Kasumi-1 (cell line): ENCODE data around the gene KLHDC4.
"Not testable (repeated sequence)": the region's sequence is repeated elsewhere in the genome, so short reads cannot be mapped to it uniquely, and the experiment has no call there.

ENCODE experiments used
- DNase-seq, 2 experiments: peaks; one replicate each; lab custom pipeline; 2025; lab: John Stamatoyannopoulos, UW

Gene KLHDC4

DNA sequence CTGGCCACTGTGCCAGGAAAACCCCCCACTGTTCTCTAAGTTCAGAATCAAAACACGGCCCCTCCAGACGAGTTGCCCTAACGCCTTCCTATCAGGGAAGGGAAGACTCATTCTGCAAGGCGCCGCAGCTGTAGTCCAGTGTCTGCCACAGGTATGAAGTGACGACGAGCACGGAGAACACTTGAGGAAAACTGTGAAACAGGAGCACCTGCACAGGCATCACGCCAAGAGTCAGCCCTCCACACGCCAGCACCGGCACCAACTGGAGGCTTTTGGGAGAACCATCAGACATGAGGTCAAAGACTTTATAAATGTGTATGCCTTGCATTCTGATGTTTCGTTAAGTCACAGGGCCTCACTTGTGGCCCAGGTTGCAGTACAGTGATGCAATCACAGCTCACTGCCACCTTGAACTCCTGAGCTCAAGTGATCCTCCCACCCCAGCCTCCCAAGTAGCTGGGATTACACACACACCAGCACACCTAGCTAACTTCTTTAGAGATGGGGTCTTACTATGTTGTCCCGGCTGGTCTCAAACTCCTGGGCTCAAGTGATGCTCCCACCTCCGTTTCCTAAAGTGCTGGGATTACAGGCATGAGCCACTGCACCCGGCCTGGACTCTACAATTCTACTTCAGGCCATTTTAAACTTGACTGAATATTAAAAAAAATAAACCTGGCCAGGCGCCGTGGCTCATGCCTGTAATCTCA lies 22.9 kb downstream of the KLHDC4 start:
- no peak for DNase-seq

DNA sequence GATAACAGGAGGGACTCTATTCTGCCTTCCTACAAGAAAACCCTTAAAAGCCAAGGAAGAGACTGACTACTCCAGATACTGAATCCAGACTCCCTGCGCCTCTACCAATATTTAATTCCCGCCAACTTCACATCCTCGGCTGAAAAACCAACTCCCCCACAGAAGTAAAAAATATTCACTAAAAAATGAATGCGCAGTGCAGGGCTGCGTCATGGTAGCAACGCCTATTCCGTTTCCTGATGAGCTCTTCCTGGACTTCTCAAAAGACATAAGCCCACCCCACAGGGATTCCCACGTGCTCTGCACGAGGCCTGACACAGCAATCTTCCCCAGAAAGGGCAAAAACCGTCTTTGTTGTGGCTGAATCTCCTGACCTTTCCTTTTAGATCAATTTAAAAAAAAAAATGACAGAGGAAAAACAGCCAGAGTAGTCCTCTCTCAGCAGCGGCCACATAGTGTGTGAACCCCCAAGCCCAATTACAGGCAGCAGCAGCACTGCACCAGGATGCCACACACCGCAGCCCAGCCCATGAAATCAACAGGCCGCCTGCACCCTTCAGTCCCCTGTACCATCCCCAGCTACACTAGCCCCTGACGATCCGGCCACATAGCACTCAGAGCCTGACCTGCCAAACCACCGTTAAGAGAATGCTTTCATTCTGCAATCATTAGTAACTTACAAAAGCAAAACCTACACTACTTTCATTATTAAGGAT lies 23.9 kb downstream of the KLHDC4 start:
- no peak for DNase-seq

DNA sequence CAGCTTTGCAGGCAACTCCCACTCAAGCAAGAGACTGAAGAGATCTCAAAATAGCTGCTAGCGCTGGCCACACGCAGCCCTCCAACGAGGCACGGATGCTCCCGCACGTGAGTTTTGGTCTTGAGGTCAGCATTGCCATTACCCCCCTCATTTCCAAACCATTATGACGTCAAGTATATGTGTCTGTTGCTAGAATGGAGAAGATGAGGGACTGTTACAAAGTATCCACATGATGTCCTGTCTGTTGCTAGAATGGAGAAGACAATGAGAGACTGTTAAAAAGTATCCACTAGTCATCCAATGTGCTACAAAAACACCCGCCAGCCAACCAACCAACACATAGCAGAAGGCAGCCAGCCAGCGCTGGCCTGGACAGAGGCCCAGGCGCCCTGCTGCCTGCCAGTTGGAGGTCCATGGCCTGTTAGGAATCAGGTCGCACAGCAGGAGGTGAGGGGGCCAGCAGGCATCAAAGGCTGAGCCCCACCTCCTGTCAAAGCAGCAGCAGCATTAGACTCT lies 24.8 kb downstream of the KLHDC4 start:
- DNase-seq = no peak

DNA sequence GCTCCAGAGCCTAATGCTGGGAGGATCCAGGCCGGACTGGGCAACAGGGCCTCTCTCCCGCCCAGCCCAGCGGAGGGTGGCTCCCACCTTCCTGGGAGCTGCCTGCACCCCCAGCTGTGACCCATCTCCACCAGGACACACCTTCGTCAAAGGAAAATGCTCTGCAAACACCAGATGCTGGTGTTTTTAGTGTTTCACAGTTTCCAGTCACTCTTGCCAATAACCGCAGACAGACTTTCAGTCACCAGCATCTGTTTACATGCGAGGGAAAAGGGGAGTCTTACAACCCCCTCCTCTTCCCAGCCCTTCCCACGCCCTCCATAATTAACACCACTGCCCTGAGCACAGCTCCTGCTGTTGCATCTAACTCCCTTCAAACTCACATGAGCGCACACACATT lies 25.3 kb downstream of the KLHDC4 start:
- DNase-seq = no peak

DNA sequence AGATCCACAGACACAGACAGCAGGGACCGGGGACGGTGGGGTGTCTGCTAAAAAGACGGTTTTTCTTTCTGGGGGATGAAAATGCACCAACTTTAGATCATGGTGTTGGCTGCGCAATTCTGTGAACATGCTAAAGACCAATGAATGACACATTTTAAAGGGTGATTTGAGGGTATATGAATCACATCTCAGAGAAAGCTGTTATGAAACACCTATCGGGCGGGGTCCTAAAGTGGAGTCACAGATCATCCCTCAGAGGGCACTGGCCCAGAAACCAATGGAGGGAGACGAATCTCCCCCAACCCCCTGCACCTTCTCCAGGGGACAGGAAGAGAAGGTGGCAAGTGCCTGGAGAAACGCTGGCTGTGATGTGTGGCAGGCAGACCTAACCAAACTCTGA lies 26.0 kb downstream of the KLHDC4 start:
- no peak for DNase-seq

DNA sequence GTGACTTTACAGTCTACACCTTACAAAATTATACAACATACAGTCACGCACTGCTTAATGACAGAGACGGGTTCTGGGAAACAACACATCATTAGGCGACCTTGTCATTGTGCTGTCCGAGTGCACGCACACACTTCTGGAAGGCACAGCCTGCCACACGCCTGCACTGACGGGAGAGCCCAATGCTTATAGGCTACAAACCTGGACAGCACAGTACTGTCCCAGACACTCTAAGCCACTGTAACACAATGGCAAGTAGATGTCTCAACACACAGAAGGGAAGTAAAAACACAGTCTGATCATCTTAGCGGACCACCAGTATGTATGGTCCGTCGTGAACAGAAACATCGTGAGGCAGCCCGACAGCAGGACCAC lies 29.8 kb downstream of the KLHDC4 start:
- no peak for DNase-seq

DNA sequence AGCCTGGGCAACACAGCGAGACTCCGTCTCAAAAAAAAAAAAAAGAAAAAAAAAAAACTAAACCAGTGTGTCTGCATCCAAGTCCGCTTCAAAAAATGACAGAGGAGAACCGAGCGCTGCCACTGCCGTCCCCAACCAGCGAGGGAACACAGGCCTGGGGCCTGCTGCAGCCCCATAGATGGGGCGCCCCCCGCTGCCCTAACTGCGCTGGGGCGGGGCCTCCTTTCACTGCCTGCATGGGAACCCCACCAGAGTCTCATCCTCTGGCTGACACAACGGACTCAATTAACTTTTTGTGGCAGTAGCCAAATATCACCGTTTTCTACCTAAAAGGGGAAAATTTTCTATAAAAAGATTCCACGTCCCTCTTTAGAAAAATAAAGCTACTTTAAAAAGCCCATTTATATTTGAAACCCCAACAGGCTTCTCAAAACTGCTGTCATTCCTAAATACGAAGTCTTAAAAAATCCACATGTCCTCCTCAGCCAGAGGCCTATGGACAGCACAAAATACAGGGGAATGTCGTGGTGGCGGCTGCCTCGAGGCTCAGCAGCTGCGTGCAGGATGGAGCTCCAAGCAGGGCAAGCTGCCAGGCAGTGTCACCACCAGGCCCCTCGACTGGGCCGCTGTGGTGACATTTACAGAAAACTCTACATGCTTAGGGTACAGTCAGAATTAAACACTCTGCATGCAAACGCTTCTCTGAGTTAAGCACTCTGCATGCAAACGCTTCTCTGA lies 30.3 kb downstream of the KLHDC4 start:
- no peak for DNase-seq

DNA sequence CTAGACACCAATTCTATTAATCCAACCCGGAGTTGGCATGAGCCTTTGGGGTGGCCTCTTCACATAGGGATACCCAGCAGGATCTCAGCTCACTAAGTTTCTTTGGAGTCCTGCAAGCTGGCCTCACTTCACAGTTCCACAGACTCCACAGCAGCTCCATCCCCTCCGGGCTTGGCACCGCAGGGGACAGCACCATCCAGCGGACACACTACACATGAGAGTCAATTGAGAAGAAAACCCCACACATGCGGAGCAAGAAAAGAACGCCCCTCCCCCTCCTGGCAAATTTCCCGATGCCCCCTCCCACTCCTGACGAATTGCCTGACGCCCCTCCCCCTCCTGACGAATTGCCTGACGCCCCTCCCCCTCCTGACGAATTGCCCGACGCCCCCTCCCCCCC lies 31.1 kb downstream of the KLHDC4 start:
- DNase-seq = no peak

DNA sequence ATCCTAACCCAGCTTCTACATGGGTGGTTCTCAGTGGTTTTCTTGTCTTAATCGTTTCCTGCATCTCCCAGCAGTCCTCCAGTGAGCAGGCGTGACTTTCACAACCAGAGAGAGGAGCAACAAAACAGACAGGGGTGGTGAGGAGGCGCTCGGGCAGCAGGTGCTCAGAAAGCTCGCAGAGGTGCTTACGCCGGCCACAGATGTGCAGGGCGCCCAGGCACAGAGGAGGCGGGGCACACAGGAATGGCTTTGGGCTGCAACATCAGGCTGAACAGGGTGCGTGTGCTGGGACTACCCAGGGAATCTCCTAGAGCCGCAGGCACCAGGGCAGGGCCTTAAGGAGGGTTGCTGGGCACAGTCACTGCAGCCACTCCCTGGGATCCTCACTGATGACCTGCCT lies 32.6 kb downstream of the KLHDC4 start:
- no peak for DNase-seq

DNA sequence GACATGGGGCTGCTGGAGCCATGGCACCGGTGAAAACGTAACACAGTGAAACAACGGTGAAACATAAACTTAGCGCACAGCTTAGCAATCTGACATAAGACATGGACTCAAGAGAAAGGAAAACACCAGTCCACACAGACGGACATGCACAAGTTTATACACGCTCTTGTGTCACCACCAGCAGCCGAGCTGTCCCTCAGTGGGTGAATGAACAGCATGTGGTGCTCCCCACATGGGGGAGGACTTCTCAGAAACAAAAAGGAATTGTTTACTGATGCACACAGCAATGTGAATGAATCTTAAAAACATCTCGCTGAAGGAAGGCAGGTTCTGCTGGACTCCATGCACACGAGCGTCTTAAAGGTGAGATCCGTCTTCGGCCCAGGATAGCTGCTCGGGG lies 34.2 kb downstream of the KLHDC4 start:
- no peak for DNase-seq

DNA sequence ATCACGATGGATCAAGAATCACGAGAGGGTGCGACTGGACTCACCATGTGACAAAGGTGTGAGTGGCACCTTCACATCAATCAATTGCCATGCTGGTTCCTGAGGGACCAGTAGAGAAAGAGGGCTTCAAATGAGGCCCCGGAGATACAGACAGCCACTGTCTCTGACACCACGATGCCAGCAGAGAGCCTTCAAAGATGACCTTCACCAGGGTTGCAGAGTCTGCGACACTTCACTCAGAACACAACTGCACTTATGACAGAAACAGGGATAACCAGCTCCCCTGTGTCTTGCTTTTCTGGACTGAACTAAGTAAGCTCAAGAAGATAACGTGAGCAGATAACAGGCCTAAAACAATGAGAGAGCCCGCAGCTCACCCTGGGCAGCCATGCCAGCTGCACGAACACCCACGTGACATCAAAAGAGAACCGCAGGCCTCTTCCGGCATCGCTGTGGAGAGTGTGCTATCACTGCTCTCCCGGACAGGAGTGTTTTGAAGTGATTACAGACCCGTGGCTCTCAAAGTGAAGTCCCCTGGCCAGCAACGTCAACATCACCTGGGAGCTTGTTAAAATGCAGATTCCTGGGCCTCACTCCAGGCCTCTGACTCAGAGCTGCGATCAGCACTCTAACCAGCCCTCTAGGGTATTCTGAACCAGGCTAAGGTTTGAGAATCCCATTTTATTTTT lies 36.4 kb downstream of the KLHDC4 start:
- no peak for DNase-seq

DNA sequence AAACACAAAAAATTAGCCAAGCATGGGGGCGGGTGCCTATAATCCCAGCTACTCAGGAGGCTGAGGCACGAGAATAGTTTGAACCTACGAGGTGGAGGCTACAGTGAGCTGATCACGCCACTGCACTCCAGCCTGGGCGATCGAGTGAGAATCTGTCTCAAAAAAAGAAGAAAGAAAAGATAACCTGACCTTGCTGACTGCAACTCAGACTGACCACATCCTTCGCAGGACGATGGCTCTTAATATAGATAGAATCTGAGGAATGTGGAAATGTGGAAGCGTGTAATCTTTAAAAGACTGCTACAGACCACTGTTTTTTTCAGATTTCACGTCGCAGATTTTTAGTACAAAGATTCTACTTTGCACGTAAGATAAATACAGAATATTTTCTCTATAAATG lies 37.8 kb downstream of the KLHDC4 start:
- DNase-seq = no peak

DNA sequence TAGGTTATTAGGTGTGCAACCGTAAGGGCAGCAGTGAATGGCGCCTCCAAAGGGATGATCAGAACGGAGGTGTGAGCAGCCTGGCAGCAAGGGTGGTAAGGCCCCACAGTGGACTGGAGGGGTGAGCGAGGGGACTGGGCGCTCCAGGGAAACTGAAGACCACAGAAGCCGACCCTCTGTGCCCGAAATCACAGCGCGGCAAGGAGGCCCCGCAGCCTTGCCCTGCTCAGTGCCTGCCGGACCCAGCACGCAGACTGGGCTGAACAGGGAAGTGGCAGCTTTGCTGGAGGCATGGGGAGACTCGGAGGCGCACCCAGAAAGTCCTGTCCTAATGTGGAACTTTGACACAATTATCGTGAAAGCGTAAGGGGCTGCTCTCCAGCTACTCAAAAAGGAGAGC lies 38.4 kb downstream of the KLHDC4 start:
- no peak for DNase-seq

DNA sequence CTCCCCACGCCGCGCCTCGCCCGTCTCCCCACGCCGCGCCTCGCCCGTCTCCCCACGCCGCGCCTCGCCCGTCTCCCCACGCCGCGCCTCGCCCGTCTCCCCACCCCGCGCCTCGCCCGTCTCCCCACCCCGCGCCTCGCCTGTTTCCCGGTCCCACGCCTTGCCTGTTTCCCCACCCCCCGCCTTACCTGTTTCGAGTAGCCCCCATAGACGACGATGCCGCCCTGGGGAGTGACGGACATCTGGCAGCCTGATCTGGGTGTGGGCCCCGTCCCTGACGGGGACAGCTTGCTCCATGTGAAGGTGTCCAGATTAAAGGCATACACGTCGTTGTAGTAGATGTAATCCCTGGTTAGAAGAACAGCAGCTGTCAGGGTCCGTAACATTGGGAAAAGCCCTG lies 39.2 kb downstream of the KLHDC4 start:
- DNase-seq = not testable (repeated sequence)

DNA sequence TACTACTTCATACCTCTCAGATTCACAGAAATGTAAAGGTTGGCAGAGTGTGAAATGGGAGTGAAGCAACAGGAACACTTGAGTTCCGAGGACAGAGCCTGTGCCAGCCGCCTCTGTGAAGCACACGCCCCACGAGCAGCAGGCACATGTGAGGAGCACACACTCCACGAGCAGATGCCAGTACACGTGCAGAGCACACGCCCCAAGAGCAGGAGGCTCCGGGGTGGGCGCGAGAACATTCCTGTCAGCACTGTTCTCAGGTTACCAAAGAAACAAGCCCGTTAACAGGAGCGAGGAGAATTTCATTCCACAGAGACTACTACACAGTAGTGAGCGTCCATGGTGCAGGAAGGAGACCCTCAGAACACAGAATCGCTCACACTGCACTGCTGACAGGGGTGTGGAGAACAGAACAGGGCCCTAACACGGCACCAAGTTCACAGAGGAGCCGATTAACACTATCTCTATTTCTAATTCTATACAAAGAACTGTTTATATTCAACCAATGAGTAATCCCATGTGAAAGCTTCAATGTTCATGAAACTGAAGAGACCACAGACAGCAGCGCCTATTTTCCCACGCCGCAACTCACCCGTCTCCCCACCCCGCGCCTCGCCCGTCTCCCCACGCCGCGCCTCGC lies 40.1 kb downstream of the KLHDC4 start:
- no peak for DNase-seq

DNA sequence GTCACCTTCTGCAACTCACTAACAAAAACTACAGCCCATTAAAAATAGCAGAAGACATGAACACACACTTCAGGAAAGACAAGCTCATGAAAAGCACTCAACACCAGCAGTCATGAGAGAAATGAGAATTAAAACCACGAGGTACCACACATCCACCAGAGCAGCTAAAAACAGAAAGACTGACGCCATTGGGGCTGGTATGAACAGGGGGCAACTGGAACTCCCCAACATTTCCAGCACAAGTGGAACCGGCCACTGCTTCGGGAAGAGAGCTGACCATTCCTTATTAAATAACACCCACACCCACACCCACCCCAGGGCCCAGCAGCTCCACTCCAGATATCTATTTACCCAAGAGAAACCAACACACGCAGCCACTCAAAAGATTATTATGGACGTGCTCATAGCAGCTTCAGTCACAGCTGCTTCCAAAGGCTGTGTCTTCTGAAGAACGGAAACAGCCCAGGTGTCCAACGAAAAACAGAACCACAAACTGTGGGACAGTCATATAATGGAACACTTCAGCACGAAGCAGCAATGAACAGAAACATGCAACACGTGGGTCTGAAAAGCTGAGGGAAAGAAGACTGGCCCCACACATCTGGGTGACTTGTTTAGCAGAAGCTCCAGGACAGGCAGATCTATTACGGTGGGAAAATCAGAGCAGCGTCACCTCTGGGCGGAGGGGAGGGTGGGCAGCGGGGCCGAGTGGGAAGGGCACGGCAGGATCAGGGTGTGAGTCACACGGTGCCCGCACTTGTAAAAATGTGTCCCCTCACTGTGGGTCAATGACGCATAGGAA lies 41.1 kb downstream of the KLHDC4 start:
- DNase-seq = no peak

DNA sequence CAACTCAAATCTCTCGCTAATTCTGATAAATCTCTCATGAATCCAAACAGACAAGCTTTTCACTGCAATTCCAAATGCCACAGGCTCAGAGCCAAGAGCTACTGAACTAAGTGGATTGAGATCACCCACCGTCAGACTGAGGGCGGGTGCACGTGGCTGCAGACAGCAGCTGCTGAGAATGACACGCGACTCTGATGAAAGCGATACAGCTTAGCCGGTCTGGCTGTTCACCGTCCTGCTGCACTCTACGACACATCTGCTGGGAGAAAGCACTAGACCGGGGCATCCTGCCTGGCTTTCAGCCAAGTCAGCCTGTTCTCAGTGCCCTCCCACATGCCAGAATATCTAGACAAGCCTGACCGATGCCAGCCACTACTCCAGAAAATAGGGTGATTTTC lies 42.6 kb downstream of the KLHDC4 start:
- no peak for DNase-seq

DNA sequence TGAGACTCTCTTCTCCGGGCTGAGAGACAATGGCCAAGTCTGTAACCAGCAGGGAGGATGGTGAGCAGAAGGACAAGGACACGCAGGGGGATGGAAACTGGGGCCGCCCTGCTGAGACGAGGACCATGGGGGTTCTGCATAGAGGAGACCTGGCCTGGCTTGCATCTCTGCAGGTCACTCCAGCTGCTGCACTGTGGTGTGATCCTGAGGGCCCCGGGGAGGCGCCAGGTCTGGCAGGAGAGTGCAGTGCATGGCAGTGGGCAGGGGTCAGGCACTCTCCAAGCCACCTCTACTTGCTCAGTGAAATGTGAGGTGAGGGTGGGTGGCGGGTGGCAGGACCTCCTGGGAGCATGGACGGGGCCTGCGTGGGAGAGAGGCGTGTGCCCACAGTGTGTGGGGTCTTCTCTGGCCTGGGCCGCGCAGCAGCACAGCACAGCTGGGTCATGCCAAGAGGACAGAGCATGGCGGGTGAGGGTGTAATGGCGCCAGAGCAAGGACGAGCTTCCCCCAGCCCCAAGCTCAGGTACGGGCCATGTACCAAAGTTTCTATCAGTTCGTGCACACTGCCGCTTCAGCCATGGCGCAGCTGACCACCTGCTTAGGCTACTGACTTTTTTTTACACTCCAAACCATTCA lies 43.1 kb downstream of the KLHDC4 start:
- no peak for DNase-seq

DNA sequence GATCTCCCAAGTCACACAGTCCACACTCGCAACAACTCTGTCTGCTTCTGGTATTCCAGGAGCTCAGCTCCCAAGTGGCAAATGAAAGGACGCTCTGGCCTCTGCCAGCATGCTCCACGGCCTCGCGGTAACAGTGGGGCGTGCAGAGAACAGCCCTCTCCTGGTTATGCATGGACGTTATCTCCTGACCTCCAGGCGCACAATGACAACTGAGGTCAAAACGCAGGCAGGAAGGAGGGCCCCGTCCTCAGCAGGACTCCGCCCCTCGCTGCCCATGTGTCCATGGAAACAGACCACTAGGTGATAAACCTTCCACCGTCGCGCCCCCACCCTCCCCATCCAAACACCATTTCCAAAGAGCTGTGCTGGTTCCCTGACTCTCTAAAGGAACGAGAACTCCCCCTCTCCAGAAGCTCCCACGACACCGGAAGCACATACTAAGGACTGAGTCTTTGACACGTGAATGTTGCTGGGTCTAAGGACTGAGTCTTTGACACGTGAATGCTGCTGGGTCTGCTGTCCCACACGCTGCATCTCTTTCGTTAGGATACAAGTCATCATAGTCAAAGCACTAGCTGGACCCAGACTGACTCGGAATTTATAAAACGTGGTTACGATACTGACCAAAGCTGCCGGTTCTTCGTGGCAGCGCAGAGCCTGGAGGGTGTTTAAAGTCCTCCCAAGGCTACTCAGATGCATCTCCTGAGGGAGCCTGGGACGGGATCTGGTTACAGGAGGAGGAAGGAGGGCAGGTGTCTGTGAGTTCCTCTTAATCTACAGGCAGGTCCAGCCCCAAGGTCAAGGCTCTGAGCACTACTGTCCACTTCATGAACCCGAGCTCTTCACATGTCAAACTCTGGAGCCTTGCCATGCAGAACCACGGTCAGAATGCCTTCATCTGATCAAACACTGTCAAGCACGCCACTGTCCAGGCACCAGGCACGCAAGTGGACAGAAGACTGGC lies 43.9 kb downstream of the KLHDC4 start:
- no peak for DNase-seq
